Kidney epithelial cell (primary cell): ENCODE data around the gene NDUFA3. TPM values are rescaled to one million over a fixed set of nuclear protein-coding genes. Genes with fewer than 3 reads are reported as not detected.

Experiments
- DNase-seq: peaks from one replicate; pipeline ENCODE4 v3.0.0-alpha.2; 2010; ENCODE audit warnings: low read depth
- H3K27me3 ChIP-seq: 2 replicates; pipeline ENCODE4 v1.6.0; 2011; ENCODE audit warnings: low read length; ENCODE audit not compliant: control insufficient read depth, insufficient read depth
- H3K36me3 ChIP-seq: 2 replicates; pipeline ENCODE4 v1.5.1; 2011; ENCODE audit warnings: low read length; ENCODE audit not compliant: control insufficient read depth, insufficient read depth
- H3K4me3 ChIP-seq: 2 replicates; pipeline ENCODE4 v1.5.1; 2011; ENCODE audit warnings: low read depth, mild to moderate bottlenecking, control low read depth, low read length
- total RNA-seq: library from RNA; depleted of rRNA; stranded (reverse); fragments of >200 nt; gene quantifications from 2 replicates; pipeline ENCODE4 v1.2.3, GENCODE V29; 2015
- TF ChIP-seq, protein P1 (sequence below): IDR thresholded peaks from 2 replicates; pipeline ENCODE4 v1.5.1; 2011; ENCODE audit warnings: mild to moderate bottlenecking, moderate library complexity, low read length, control low read depth, inconsistent platforms; ENCODE audit not compliant: insufficient read depth, poor library complexity, severe bottlenecking

The NDUFA3 gene
- total RNA-seq, 1 donor from 2014 or later, result 39.4 TPM

DNA sequence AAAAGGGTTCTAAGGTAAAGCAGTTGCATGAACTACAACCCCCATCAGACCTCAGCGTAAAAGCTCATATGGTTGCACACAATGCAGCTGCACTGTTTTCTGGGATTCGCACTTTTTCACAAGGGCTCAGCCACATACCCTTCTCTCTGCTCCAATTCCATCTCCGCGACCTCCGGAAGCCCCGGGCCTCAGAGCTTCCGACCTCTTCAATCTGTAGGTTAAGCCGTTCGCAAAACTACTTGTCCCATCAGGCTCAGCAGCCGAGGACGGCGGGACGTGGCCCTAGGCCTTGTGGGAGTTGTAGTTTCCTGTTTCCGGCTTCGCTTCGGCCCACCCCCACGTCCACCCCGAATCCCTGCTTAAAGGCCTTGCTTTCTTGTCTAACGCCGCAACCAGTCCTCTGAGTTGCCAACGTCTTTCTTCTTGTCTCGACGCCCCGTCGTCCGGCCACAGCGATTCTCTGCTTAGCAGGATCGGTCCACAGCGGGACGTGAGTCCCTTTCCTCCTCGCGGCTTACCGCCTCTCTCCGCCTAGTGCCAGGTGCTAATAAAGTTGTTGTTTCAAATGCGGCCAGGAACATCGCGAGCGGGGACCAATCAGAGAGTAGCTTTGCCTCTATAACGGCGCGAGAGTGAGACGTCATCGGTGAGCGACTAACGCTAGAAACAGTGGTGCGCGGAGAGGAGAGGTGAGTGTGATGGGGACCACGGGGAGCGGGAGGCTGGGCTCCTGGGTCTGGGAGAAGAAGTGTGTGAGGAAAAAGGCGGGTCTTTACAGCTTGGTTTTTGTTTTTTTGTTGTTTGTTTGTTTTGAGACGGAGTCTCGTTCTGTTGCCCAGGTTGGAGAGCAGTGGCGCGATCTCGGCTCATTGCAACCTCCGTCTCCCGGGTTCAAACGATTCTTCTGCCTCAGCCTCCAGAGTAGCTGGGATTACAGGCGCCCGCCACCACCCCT lies 12.7 kb downstream of the NDUFA3 start, which contains the start of the genes PRPF31 and TFPT:
Gene PRPF31 (plus strand): TSS at position 646 of the 955 bp plus-strand sequence. CDS start 2,525 bp downstream, outside the sequence.
Gene TFPT (minus strand): TSS at position 549 of the 955 bp plus-strand sequence. CDS start 388 bp downstream, at position 161.
- peak; percentile 83 for DNase-seq
- H3K4me3 ChIP-seq, result peak within 1 kb of the TSS; percentile 66
- peaks cover 3% of the 10 kb centered on the region for H3K36me3 ChIP-seq
- no peaks in the 10 kb centered on the region for H3K27me3 ChIP-seq
- TF ChIP-seq, protein P1, sequence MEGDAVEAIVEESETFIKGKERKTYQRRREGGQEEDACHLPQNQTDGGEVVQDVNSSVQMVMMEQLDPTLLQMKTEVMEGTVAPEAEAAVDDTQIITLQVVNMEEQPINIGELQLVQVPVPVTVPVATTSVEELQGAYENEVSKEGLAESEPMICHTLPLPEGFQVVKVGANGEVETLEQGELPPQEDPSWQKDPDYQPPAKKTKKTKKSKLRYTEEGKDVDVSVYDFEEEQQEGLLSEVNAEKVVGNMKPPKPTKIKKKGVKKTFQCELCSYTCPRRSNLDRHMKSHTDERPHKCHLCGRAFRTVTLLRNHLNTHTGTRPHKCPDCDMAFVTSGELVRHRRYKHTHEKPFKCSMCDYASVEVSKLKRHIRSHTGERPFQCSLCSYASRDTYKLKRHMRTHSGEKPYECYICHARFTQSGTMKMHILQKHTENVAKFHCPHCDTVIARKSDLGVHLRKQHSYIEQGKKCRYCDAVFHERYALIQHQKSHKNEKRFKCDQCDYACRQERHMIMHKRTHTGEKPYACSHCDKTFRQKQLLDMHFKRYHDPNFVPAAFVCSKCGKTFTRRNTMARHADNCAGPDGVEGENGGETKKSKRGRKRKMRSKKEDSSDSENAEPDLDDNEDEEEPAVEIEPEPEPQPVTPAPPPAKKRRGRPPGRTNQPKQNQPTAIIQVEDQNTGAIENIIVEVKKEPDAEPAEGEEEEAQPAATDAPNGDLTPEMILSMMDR, result no peak

DNA sequence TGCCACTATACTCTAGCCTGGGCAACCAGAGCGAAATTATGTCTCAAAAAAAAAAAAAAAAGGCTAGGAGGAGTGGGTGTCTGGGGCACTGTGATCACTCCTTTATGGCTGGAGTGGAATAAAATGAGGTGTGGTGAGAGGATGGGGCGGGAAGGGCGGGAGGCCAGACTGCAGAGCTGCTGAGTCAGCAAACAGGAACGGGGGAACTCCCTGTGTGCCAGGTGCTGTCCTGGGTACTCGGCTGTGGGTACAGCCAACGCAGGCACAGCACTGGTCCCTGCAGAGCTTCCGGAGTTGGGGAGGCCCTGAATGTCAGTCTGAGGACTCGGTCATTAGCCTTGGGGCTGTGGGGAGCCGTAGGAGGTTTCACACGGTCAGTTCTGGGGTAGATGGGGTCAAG lies 18.6 kb downstream of the NDUFA3 start:
- TF ChIP-seq, protein P1, result no peak
- DNase-seq, result no peak
- Histone ChIP-seq H3K4me3 (no peak overlapping the region), H3K36me3 (peaks cover 3% of the 10 kb centered on the region), H3K27me3 (no peaks in the 10 kb centered on the region)

GRCh38 chr19:54123682-54124081 lies 21.0 kb downstream of the NDUFA3 start:
- Histone ChIP-seq H3K36me3 (peaks cover 3% of the 10 kb centered on the region), H3K27me3 (no peaks in the 10 kb centered on the region), H3K4me3 (no peak overlapping the region)
- no peak for DNase-seq
- TF ChIP-seq, protein P1, result no peak

GRCh38 chr19:54124393-54124792 lies 21.7 kb downstream of the NDUFA3 start:
- TF ChIP-seq, protein P1, result no peak
- Histone ChIP-seq H3K27me3 (no peaks in the 10 kb centered on the region), H3K36me3 (peaks cover 3% of the 10 kb centered on the region), H3K4me3 (no peak overlapping the region)
- no peak for DNase-seq

DNA sequence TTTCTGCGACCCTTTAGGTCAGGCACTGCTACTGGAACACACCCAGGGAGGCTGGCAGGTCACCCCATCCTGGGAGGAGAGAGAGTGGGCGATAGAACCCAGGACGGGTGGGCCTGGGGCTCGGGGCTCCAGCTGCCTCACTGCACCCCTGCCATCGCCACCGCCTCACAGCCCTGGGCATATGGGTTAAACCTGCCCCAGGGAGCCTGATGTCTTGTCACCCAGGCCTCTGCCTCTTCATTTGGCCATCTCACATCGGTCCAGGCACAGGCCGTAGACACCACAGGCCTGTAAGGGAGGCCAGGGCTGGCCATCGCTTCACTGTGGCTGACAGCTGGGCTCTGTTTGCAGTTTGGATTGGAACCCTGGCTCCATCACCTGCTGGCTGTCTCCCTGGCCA lies 23.1 kb downstream of the NDUFA3 start:
- Histone ChIP-seq H3K4me3 (no peak overlapping the region), H3K36me3 (no peaks in the 10 kb centered on the region), H3K27me3 (no peaks in the 10 kb centered on the region)
- no peak for DNase-seq
- TF ChIP-seq, protein P1, result no peak
